CD4-positive, alpha-beta T cell treated with Interleukin-4 for 1 hour (primary cell): Measurements from ENCODE around the gene PAMR1.
"Not testable (repeated sequence)": the region's sequence is repeated elsewhere in the genome, so short reads cannot be mapped to it uniquely, and the experiment has no call there.

Experiments used
- DNase-seq, 2 donors: peaks; one replicate each; pipeline ENCODE4 v3.0.0-alpha.2; 2020 to 2022

PAMR1 gene

DNA sequence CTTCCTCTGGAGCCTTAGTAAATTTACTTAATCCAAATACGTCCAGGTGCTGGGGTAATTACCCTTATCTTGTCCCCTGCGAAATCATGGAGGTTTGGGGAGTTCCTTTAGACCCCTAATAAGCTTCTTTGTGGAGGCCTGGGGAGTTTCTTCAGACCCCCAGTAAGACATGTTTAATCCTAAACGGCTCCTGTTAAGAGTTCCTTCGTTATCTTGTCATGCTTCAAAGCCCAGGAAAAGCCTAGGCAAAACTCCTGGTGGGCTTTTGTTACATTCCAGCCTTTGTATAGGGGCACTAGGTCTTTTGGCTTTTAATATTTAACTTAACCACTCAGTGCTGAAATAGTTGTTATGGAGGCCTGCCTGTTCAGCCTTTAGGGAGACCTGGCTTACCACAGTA lies 18.1 kb upstream of the PAMR1 start:
- no peak for DNase-seq

DNA sequence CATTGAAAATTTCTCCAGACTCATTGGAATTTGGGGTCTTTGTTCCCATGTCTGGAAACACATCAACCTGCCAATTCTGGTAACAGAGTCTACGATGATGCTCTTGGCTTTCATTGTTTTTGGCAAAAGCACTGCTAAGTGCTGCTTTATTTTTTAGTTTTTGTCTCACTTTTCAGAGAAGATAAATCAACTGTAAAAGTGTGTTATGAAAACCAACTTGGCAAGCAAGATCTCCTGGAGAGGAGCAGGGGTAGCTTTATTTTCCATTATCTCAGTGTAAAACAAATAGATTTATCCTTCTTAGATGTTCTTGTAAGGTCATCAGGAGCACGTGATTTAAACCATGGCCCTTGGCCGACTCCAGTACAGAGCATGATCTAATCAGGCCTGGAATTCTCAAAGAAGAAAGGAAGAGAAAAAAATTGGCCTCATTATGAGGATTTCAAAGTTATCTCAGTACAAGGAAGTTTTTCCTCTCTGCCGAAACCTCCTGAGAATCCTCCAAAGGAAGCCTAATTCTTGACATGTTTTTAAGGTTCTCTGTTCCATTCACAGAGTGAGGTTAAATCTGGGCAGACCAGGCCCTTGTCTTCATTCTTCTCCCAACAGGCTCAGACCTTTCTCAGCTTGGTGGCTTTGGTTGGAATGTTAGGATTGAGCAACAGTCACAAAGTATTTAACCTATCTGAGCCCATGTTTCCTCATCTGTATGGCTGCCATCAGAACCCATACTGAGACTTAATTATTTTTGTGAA lies 16.4 kb upstream of the PAMR1 start:
- no peak for DNase-seq

DNA sequence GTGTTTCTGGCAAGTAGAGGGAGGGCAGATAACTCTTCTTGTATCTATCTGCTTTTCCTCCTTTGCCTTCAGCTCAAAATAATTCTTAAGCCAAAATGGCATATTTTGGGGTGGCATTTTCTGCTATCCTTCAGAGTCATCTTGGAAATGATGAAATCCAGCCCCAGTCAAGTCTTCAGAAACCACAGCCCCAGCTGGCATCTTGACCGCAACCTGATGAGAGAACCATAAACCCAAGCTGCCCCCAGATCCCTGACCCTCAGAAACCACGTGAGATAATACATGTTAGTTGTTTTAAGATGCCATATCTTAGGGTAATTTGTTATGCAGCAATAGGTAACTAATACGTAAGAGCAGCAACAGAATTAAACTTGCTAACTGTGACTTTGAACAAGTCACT lies 15.1 kb upstream of the PAMR1 start:
- no peak for DNase-seq

DNA sequence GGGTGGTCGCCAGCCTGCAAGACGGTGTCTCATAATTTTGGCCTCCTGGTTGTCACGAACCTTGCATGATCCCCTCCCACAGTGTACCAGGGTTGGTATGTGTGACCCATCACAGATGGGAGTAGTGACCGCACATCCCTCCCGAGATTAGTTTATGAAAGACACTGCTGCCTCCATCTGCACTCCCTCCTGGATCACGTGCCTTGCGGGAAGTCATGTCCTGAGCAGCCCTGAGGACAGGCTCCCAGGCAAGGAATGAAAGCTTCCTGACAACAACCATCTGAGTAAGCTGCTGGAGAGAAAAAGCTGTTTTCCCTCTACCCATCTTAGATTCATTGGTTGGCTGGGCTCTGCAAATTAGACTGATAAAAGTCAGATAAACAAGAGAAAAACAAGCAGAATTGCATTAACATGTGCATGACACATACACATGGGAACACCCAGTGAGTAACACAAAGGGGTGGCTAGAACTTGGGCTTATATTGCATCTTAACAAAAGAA lies 14.4 kb upstream of the PAMR1 start:
- no peak for DNase-seq

DNA sequence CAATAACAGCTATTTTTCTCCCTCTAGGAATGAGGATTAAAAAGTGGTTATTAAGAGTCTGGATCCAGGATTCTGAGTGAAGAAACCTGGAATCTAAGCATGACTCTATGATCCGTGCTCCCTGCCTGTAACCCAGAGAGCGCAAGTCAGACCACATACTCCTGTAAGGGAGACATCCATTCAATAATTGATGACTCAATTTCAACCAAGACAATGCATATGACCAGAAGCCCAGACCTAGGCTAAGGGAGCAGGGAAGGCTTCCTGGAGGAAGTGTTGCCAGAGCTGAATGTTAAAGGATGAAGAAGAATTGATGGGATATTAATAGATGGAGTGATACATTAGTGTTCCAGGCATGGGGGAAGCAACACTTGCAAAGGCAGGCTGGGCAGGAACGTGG lies 13.8 kb upstream of the PAMR1 start:
- DNase-seq = no peak

DNA sequence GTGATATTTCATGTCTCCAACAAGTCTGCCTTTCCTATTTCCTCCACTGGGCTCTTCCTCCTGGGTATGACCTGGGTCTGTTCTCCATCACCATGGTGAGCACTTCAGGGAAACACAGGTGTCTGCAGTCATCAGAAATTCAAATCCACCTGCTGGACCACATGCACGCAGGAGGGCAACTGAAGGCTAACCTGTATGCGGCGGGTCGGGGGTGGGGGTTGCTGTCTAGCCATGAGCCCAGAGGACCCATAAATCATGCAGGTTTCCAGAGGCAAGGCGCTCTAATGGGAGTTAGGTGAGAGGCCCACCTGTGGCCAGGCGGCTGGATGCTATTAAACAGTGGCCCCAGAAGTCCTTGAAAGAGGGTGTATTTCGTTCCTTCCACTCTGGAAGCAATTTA lies 11.1 kb upstream of the PAMR1 start:
- DNase-seq = no peak

DNA sequence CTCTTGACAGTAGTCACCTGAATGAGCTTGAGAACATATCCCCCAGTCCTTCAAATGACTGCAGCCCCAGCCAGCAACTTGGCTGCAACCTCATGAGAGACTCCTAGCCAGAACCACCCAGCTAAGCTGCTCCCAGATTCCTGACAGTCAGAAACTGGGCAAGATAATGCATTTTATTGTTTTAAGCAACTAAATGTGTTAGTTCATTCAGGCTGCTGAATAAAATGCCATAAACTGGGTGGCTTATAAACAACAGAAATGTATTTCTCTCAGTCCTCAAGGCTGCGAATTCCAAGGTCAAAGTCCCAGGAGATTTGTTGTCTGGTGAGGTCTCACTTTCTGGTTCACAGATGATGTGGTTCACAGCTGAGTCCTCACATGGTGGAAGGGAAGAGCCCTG lies 5.8 kb upstream of the PAMR1 start:
- DNase-seq = no peak

DNA sequence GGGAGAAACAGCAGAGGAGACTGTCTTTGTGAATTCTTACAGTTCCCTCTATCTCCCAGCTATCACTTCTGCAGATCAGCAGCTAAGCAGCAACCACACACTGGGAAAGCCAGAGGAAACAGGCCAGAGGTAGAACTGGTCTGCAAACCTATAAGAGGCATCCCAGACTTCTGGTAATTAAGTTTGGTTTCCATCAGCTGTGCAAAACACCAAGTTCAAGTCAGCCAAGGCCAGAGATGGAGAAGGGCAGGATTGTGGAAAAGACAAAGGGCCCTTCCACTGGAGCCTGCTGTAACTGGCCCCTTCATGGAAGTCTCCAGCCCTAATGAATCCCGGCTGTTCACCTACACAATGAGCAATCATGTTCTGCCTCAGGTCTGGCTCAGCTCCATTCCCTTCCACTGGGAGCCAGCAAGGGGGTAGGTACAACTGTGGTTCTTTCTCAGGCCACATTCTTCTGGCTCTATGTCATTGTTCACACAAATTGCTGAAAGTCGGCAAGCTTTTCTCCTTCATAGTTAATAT lies 4.6 kb upstream of the PAMR1 start:
- DNase-seq = no peak

DNA sequence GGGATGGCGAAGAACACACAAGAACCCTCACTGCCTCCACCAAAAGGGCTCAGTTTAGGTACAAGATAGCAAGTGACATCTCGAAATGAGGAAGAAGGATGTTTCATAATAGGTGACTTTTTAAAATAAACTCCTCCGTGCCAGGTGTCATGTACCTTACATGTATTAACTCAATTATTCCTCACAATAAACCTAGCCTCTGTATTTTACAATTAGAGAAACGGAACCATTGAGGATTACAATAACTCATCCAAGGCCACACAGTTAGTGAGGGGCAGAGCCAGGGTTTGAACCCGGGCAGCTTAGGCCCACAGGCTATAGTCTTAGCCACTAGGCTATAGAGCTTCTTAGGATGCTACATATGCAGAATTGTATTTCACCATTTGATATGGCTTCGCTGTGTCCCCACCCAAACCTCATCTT lies 965 bp upstream of the PAMR1 start:
- no peak for DNase-seq

DNA sequence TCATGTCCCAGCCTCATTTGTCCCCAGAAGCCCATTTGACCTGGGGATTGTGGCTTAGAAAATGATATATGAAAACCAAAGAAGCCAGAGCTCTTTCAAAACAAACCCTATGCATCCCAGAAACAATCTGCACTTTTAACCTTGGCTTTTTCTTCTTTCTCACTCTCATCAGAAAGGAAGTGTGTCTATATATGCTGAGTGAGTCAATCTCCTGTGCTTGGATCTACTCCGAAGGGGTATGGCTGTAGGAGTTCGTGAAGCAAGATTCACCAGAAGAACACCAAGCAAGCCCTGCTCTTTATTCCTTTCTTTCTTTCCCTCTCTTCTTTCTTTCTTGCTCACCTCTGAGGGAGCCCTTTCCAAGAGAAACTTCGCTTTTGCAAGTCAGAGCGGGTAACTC lies 636 bp downstream of the PAMR1 start:
- DNase-seq = no peak

DNA sequence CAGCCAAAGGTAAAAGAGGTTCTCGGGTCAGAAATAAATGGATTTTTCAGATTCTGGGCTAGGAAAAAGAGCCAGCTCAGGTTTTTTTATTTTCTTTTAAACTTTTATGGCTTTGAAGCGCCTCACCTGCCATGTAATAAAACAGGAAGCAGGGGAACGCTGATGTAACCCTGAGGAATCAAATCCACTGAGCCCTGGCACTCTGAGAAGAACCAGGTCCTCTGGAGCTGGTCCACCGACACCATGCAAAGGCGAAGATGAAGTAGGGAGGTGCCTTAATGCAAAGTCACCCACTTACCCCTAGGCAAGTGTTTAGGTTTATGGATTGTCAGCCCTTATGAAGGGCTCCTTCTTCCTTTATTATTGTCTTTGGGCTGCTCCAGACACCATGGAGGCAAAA lies 1.6 kb downstream of the PAMR1 start:
- DNase-seq = no peak

DNA sequence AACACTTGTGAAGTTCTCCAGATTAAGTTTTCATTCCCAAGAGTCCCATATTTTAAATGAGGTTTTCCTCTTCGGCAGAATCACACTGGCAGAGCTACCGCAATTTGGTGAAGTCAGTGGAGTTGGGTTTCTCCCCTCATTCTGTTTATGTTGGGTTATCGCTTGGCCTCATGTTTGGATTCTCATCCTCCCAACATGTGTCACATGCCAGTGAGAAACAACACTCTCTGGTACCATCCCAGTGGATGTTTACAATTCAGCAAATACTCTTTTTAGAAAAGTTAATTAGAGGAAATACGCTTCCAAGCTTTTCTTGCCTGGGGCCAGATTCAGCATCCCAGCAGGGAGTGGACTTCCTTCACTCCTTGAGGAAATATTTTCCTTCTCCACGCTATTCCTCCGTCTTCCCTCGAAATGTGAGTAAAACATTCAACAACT lies 2.1 kb downstream of the PAMR1 start:
- DNase-seq = no peak

DNA sequence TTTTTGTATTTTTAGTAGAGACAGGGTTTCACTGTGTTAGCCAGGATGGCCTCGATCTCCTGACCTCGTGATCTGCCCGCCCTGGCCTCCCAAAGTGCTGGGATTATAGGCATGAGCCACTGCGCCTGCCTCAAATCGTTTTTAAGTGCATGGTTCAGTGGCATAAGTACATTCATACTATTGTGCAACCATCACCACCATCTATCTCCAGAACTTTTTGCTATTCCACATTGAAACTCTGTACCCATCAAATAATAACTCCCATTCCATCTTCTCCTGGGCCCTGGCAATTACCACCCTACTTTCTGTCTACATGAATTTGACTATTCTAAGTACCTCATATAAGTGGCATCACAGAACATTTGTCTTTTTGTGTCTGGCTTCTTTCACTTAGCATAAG lies 3.3 kb downstream of the PAMR1 start:
- DNase-seq = not testable (repeated sequence)

DNA sequence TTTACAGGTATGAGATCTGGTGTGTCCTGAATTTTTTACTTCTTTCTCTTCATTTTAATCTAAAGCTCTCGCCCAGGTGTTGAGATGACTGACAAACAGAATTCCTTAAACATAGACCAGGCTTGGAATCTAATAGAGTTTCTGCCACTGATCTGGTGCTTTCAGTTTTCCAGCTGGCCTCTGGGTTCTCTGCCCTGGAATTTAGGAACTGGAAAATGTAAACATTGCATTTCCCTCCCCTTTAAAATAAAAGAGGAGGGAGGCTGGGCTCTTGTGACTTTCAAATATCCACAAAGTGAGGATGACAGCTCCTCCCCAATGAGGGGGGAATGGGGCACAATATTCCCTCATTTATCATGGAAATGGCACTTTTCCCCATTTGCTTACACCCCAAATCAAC lies 5.0 kb downstream of the PAMR1 start:
- DNase-seq = no peak

DNA sequence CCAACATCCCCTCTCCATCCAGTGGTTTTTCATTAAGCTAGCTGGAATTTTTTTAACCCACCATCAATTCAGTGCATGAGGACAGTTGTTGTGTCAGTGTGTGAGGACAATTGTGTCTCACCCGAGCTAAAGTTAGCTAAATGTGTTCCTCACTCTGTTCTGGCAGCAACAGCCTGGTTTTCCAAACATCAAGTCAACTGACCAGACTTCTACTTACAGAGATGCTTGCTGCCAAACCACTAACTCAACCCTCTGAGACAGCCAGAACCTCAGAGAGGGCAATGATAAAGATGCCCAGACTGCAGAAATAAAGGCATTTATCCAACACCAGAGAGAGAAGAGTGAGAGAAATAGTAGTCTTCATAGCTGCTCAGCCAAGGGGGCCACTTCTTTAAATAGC lies 6.7 kb downstream of the PAMR1 start:
- DNase-seq = no peak

DNA sequence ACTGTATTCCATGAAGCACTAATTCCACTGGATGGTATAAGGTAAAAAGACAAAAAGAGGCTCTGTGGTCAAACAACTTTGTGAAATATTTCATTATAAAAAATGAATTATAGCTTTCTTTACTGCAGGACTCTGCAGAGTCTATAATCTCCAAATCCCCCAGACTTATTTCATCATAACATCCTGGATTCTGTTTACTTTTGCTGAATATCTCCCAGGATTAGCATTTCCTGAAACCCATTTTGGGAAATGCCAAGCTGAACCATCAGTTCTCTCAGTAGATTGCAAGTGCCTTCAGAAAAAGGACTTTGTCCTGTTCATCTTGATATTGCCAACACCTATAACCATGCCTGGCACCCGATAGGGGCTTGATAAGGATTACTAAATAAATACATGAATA lies 7.9 kb downstream of the PAMR1 start:
- no peak for DNase-seq

DNA sequence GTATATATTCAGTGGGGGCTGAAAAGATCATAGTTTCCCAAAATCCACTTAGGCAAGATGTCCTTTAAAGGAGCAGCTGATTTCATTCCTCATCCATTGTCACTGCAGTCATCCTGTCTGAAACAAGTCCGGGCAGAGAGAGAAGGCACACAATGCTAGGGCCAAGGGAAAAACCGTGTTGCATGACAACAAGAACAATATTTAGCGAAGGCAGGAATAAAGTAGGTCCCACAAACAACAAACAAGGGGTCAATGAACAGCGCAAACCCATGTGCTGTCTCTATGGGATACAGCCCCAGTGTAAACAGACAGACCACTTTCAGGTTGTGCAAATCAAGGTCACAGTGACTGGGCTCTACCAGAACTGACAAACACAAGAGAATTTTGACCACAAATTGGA lies 9.0 kb downstream of the PAMR1 start:
- no peak for DNase-seq

DNA sequence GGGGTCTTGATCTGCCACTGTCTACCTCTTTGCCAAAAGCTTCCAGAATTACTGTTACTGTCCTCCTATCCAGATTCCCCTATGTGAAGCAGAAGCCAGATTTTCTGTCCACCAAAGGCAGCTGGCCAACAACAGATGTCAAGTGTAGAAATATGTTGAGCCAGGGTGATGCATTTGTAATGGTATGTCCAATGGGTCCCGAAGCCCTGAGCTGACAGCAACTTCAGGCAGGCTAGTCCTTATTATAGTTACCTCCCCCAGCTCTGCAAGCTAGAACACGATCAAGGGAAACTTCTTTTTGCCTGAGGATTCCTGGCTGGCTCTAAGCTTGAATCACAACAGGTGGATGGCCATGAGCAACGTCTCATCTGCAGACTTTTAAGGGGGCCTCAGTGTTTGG lies 10.2 kb downstream of the PAMR1 start:
- no peak for DNase-seq

DNA sequence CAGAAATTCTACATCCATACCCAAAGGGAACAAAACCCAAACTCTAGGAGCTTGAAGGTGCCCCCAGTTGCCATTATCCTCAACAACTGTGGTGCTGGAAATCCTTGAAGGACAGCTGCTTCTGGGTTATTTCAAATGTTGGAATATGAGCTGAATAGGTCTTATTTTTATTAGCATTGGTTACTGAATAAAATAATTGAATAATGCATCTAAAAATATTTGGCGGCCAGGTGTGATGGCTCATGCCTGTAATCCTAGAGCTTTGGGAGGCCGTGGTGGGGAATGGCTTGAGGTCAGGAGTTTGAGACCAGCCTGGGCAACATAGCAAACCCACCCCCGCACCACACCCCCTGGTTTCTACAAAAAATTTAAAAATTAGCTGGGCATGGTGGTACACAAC lies 10.9 kb downstream of the PAMR1 start:
- no peak for DNase-seq

DNA sequence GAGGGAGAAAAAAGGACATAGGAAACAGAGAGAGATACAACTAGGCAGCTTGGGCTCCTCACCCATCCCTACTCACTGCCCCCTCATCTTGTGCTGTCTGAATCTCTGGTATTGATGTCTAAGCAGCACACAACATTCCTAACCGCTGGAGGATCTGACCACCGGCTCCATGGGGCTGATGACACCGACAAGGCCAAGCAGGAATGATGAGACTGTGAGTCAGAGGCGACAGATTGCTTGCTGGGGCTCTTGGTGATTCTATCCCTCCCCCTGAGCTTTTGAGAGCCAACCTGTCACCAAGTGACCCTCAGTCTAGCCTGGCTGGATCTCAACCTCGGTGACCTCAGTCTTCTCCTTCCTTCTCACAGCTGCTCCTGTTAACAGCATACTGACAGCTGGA lies 13.8 kb downstream of the PAMR1 start:
- DNase-seq = no peak

DNA sequence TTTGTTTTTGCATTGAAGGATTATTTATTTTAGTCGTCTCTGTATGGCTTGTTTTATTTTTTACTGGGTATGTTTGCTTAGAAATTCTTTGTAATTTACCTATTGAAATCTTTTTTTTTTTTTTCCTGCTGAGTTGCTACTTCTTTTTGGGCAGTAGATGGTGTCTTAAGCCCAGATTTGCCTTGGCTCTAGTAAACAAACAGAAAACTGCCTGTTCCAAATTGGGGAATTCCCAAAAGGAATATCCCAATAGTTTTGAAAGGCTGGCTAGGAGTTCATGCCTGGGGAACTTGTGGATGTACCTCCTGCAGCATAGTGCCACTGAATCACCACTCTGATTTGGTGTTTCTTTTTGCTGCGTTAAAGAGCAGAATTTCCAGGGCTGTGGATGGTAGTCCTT lies 17.7 kb downstream of the PAMR1 start:
- DNase-seq = no peak

DNA sequence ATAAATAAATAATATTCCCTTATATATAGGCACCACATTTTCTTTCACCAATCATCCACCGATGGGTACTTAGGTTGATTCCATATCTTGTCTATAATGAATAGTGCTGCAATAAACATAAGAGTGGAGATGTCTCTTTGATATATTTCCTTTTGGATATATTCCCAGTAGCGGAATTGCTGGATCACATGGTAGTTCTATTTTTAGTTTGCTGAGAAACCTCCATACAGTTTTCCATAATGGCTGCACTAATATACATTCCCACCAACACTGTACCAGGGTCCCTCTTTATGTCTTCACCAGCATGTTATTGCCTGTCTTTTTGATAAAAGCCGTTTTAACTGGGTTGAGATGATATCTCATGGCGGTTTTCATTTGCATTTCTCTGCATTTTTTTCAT lies 23.6 kb downstream of the PAMR1 start:
- DNase-seq = no peak

DNA sequence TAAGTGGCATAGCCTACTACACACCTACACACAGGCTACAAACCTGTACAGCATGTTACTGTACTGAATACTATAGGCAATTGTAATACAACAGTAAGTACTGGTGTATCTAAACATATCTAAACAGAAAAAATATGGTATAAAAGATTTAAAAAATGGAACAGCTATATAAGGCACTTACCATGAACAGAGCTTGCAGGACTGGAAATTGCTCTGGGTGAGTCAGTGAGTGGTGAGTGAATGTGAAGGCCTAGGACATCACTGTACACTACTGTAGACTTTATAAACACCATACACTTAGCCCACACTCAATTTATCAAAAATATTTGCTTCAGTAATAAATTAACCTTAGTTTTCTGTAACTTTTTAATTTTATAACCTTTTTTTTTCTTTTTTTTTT lies 24.7 kb downstream of the PAMR1 start:
- no peak for DNase-seq

DNA sequence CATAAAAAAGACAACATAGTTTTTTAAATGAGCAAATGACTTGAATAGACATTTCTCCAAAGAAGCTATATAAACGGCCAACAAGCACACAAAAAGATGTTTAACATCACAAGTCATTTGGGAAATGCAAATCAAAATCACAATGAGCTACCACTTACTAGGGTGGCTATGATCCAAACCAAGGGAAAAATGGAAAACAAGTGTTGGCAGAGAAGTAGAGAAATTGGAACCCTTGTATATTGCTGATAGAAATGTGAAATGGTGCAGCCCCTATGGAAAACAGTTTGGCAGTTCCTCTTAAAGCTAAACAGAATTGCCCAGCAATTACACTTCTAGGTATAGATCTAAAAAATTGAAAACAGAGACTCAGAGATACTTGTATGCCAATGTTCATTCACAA lies 29.0 kb downstream of the PAMR1 start:
- no peak for DNase-seq

DNA sequence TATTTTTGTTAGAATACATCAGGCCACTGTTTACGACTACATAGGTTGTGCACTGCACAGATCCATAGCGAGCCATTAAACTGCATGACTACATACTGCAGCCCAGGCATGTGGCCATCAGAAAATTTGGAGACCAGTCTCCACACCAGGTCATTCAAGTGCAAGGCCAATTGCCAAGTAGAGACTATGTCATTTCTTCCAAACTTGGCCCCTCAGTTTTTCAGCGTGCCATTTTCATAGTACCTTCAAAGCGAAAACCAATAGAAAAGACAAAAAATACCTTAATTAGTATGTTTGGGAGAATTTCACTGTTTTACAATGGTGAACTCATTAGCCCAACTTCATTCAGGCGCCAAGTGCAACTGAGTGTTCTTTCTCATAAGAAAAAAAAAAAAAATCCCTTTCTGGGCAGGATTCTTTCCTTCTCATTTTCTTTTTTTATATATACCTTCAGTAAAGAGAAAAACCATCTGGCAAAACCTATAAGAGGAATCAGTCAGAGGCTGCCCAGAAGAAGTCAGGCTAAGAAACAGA lies 30.4 kb downstream of the PAMR1 start:
- no peak for DNase-seq
